OCI-LY7 (cell line): ENCODE results near the gene CTNND2. TPM values are rescaled to one million over a fixed set of nuclear protein-coding genes. Genes with fewer than 3 reads are reported as not detected.

Source experiments
- BruUV-seq: library from RNA; stranded (reverse); fragments of 400-500 nt; replicated peaks from 2 replicates; lab custom pipeline; 2021; lab: Mats Ljungman, UMichigan
- CTCF ChIA-PET: fragments of 300-600 bp; sonication (Branson Sonifier 250); formaldehyde crosslinking; loops from one replicate; lab custom pipeline; 2022; ENCODE audit warnings: antibody characterized with exemption; ENCODE audit not compliant: unreplicated experiment; lab: Charles Lee
- POLR2A ChIA-PET: fragments of 300-600 bp; sonication (Branson Sonifier 250); formaldehyde crosslinking; loops from one replicate; lab custom pipeline; 2022; ENCODE audit warnings: antibody characterized with exemption; lab: Charles Lee
- DNase-seq: peaks from one replicate; pipeline ENCODE4 v3.0.0-alpha.2; 2015; ENCODE audit warnings: low spot score
- H2AFZ ChIP-seq: fragments of 200-600 bp; sonication (generic), shearing (Covaris generic); 2 replicates; pipeline ENCODE4 v1.6.1; 2014; ENCODE audit warnings: mild to moderate bottlenecking, antibody characterized with exemption, low read length, moderate library complexity
- H3K27ac ChIP-seq: fragments of 200-600 bp; sonication (generic); 2 replicates; pipeline ENCODE4 v1.5.1; 2014; ENCODE audit warnings: mixed run types, low read depth, mild to moderate bottlenecking, moderate library complexity, low read length, inconsistent platforms; ENCODE audit not compliant: poor library complexity, severe bottlenecking
- H3K36me3 ChIP-seq: fragments of 200-600 bp; sonication (generic); 2 replicates; pipeline ENCODE4 v1.6.1; 2014; ENCODE audit warnings: mild to moderate bottlenecking, antibody characterized with exemption, low read length, moderate library complexity, mixed read lengths; ENCODE audit not compliant: insufficient read depth
- H3K4me1 ChIP-seq: fragments of 200-600 bp; sonication (generic); 2 replicates; pipeline ENCODE4 v1.5.1; 2014; ENCODE audit warnings: mild to moderate bottlenecking, low read length; ENCODE audit not compliant: insufficient read depth, poor library complexity, severe bottlenecking
- H3K4me2 ChIP-seq: fragments of 200-600 bp; sonication (generic); 2 replicates; pipeline ENCODE4 v1.6.1; 2014; ENCODE audit warnings: mild to moderate bottlenecking, low read length
- H3K4me3 ChIP-seq: fragments of 200-600 bp; sonication (generic); 2 replicates; pipeline ENCODE4 v1.5.1; 2014; ENCODE audit warnings: mild to moderate bottlenecking, low read depth, low read length; ENCODE audit not compliant: poor library complexity, severe bottlenecking
- H3K79me2 ChIP-seq: fragments of 200-600 bp; sonication (generic); 2 replicates; pipeline ENCODE4 v1.6.1; 2016; ENCODE audit warnings: low read depth, mild to moderate bottlenecking, low read length, moderate library complexity, mixed read lengths; ENCODE audit not compliant: insufficient read depth
- H3K9me2 ChIP-seq: fragments of 200-600 bp; sonication (generic); 2 replicates; pipeline ENCODE4 v1.6.1; 2016; ENCODE audit warnings: mild to moderate bottlenecking, low read length, mixed read lengths; ENCODE audit not compliant: insufficient read depth
- H3K9me3 ChIP-seq: fragments of 200-600 bp; sonication (generic); 2 replicates; pipeline ENCODE4 v1.6.1; 2014; ENCODE audit warnings: mild to moderate bottlenecking, mixed run types, low read length, mixed read lengths
- H4K20me1 ChIP-seq: fragments of 200-600 bp; sonication (generic); 2 replicates; pipeline ENCODE4 v1.6.1; 2014; ENCODE audit warnings: mild to moderate bottlenecking, antibody characterized with exemption, low read length, moderate library complexity, mixed read lengths; ENCODE audit not compliant: insufficient read depth
- EZH2phosphoT487 ChIP-seq: fragments of 200-600 bp; sonication (generic); IDR thresholded peaks from 2 replicates; pipeline ENCODE4 v1.6.1; 2018; ENCODE audit warnings: low read depth, borderline replicate concordance, mild to moderate bottlenecking, mixed run types, antibody characterized with exemption, low read length, moderate library complexity, mixed read lengths
- intact Hi-C: fragments of 100-400 bp; cut with micrococcal nuclease; formaldehyde crosslinking; loops from one replicate; pipeline ENCODE4 v1.10.0; 2022; ENCODE audit not compliant: unreplicated experiment
- total RNA-seq, 2 experiments: library from RNA; depleted of rRNA in 1 of 2; stranded (reverse); fragments of >200 nt in 1 of 2; shearing (Covaris generic) in 1 of 2; gene quantifications; 2 replicates each; pipeline ENCODE4 v1.2.3, GENCODE V29; 2014 to 2022
- TF ChIP-seq, protein P1 (sequence below): fragments of 200-600 bp; sonication (generic); conservative IDR thresholded peaks from 2 replicates; pipeline ENCODE4 v1.5.1; 2014; ENCODE audit warnings: mild to moderate bottlenecking, antibody characterized with exemption, low read length, moderate library complexity, mixed read lengths

The CTNND2 gene
- total RNA-seq, 2 experiments from 2014 or later, result not detected

GRCh38 chr5:11150976-11151375, 753.3 kb downstream of the CTNND2 start:
- H3K9me3 ChIP-seq, result no peaks in the 10 kb centered on the region
- H2AFZ ChIP-seq, result no peak overlapping the region
- BruUV-seq, result no TSS peak
- CTCF ChIA-PET, result no interaction called here
- H4K20me1 ChIP-seq, result no peaks in the 10 kb centered on the region
- H3K9me2 ChIP-seq, result no peaks in the 10 kb centered on the region
- H3K4me1 ChIP-seq, result no peaks in the 10 kb centered on the region
- DNase-seq, result no peak
- intact Hi-C loops, result no loop called here
- POLR2A ChIA-PET, result no interaction called here
- TF ChIP-seq, protein P1, sequence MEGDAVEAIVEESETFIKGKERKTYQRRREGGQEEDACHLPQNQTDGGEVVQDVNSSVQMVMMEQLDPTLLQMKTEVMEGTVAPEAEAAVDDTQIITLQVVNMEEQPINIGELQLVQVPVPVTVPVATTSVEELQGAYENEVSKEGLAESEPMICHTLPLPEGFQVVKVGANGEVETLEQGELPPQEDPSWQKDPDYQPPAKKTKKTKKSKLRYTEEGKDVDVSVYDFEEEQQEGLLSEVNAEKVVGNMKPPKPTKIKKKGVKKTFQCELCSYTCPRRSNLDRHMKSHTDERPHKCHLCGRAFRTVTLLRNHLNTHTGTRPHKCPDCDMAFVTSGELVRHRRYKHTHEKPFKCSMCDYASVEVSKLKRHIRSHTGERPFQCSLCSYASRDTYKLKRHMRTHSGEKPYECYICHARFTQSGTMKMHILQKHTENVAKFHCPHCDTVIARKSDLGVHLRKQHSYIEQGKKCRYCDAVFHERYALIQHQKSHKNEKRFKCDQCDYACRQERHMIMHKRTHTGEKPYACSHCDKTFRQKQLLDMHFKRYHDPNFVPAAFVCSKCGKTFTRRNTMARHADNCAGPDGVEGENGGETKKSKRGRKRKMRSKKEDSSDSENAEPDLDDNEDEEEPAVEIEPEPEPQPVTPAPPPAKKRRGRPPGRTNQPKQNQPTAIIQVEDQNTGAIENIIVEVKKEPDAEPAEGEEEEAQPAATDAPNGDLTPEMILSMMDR, result no peak
- no peak for TF ChIP-seq EZH2phosphoT487
- no peaks in the 10 kb centered on the region for H3K36me3 ChIP-seq
- H3K4me2 ChIP-seq, result no peak overlapping the region
- no peak overlapping the region for H3K4me3 ChIP-seq
- no peak overlapping the region for H3K27ac ChIP-seq
- no peaks in the 10 kb centered on the region for H3K79me2 ChIP-seq

DNA sequence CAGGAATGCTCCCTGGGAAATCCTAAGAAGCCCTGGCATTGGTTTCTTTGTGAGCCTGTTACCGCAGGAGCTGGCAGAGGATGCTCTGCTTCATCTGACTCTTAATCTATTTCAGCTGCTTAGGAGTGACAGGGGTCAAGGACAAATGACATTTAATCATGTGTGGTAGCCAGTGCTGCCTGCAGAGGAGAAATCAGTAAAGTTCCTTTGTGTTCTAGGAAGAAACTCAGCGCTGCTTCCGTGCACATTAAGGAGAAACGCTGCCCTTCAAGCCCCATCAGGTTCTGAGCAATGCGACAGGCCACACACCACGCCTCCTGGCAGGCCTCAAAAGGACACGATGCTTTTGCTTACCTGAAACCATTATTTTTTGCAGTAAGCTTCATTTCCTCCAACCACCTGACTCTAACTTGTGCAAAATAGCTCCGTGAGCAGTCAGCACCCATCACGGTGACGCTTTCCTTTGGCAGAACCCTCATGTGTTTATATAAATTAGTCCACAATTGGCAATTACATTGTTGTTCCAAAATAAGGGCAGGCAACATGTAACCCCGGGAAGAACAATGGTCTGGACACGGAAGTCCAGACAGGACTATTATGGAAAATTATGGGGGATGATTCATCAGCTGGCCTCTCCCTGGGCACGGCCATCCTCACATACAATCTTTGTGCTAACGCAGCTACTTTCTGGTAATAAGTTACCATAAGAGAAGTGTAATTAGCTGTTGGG, 755.3 kb downstream of the CTNND2 start:
- Histone ChIP-seq H3K4me3 (no peak overlapping the region), H4K20me1 (no peaks in the 10 kb centered on the region), H3K9me2 (no peaks in the 10 kb centered on the region), H3K4me2 (no peak overlapping the region), H3K79me2 (no peaks in the 10 kb centered on the region), H2AFZ (no peak overlapping the region), H3K36me3 (no peaks in the 10 kb centered on the region), H3K27ac (no peak overlapping the region), H3K4me1 (no peaks in the 10 kb centered on the region), H3K9me3 (no peaks in the 10 kb centered on the region)
- POLR2A ChIA-PET, result interaction anchor here (1.5 kb wide), 1 partner anchor 10 kb away, joined by 3 read pairs; no protein-coding TSS in a partner anchor
- no peak for TF ChIP-seq EZH2phosphoT487
- TF ChIP-seq, protein P1, result no peak
- no peak for DNase-seq
- intact Hi-C loops, result no loop called here
- BruUV-seq, result no TSS peak
- CTCF ChIA-PET, result no interaction called here

GRCh38 chr5:11146171-11146570, 758.1 kb downstream of the CTNND2 start:
- no TSS peak for BruUV-seq
- no peak for DNase-seq
- H4K20me1 ChIP-seq, result no peaks in the 10 kb centered on the region
- intact Hi-C loops, result no loop called here
- H3K36me3 ChIP-seq, result no peaks in the 10 kb centered on the region
- H3K27ac ChIP-seq, result no peak overlapping the region
- no peaks in the 10 kb centered on the region for H3K4me1 ChIP-seq
- no peak overlapping the region for H2AFZ ChIP-seq
- H3K9me3 ChIP-seq, result no peaks in the 10 kb centered on the region
- H3K4me2 ChIP-seq, result no peak overlapping the region
- CTCF ChIA-PET, result no interaction called here
- no peaks in the 10 kb centered on the region for H3K9me2 ChIP-seq
- TF ChIP-seq, protein P1, result no peak
- no peak for TF ChIP-seq EZH2phosphoT487
- H3K4me3 ChIP-seq, result no peak overlapping the region
- POLR2A ChIA-PET, result interaction anchor here (0.6 kb wide), 1 partner anchor 59 kb away, joined by 3 read pairs; no protein-coding TSS in a partner anchor
- H3K79me2 ChIP-seq, result no peaks in the 10 kb centered on the region
